Left kidney (tissue), 2 donors: ENCODE measurements around the gene SECTM1. TPM values are rescaled to one million over a fixed set of nuclear protein-coding genes. Genes with fewer than 3 reads are reported as not detected.

Experiments
- DNase-seq: peaks from one replicate; pipeline ENCODE4 v3.0.0-alpha.2; 2013
- polyA plus RNA-seq: library from polyadenylated mRNA; unstranded; fragments of 120-200 nt; gene quantifications from one replicate; pipeline ENCODE4 v1.2.1, GENCODE V29; 2013; ENCODE audit not compliant: insufficient read length

Gene SECTM1
- polyA plus RNA-seq, 1 donor: 1.3 TPM

GRCh38 chr17:82281502-82282238, 51.9 kb downstream of the SECTM1 start:
- no peak for DNase-seq

GRCh38 chr17:82281076-82281475, 52.5 kb downstream of the SECTM1 start:
- no peak for DNase-seq

- DNase-seq: no peak
Measured at GRCh38 chr17:82280537-82280936, 53.0 kb downstream of the SECTM1 start.

GRCh38 chr17:82278786-82279391, 54.7 kb downstream of the SECTM1 start:
- DNase-seq: no peak

GRCh38 chr17:82278308-82278707, 55.3 kb downstream of the SECTM1 start:
- DNase-seq: no peak

- no peak for DNase-seq
Measured at GRCh38 chr17:82277851-82278250, 55.7 kb downstream of the SECTM1 start.

GRCh38 chr17:82276938-82277337, 56.6 kb downstream of the SECTM1 start:
- no peak for DNase-seq

- DNase-seq: no peak
Measured at GRCh38 chr17:82275326-82275725, 58.2 kb downstream of the SECTM1 start.

- no peak for DNase-seq
Measured at GRCh38 chr17:82274134-82275020, 59.2 kb downstream of the SECTM1 start.

- peak; percentile 91 for DNase-seq
Measured at GRCh38 chr17:82273327-82274133, 60.0 kb downstream of the SECTM1 start, which contains the start of gene CSNK1D. Gene CSNK1D (minus strand): TSS chr17:82273700. CDS start chr17:82273381, 319 bp downstream.

- no peak for DNase-seq
Measured at GRCh38 chr17:82272495-82273326, 60.9 kb downstream of the SECTM1 start.

- DNase-seq: no peak
Measured at GRCh38 chr17:82271401-82271800, 62.2 kb downstream of the SECTM1 start.

Other genes with a start within 250 kb of the SECTM1 start
- gene FASN, start 235.5 kb downstream of the SECTM1 start, polyA plus RNA-seq: 34.3 TPM
- gene CCDC57, start 120.9 kb downstream of the SECTM1 start, polyA plus RNA-seq: 73.9 TPM
- 5.6 TPM for gene SLC16A3, start 104.7 kb downstream of the SECTM1 start, polyA plus RNA-seq
- gene CSNK1D, start 60.1 kb downstream of the SECTM1 start, polyA plus RNA-seq: 125 TPM
- 0.18 TPM for gene CD7, start 16.2 kb downstream of the SECTM1 start, polyA plus RNA-seq
- not detected for gene TEX19, start 25.5 kb upstream of the SECTM1 start, polyA plus RNA-seq
- 0.40 TPM for gene UTS2R, start 38.0 kb upstream of the SECTM1 start, polyA plus RNA-seq
- 29.3 TPM for gene HEXD, start 84.6 kb upstream of the SECTM1 start, polyA plus RNA-seq
- gene OGFOD3, start 84.8 kb upstream of the SECTM1 start, polyA plus RNA-seq: 23.2 TPM
- gene CYBC1, start 117.0 kb upstream of the SECTM1 start, polyA plus RNA-seq: 43.3 TPM
- gene NARF, start 125.0 kb upstream of the SECTM1 start, polyA plus RNA-seq: 98.1 TPM
- 38.3 TPM for gene FOXK2, start 186.0 kb upstream of the SECTM1 start, polyA plus RNA-seq